WTC11 (cell line): ENCODE measurements around the gene N4BP2L1. TPM values are rescaled to one million over a fixed set of nuclear protein-coding genes. Genes with fewer than 3 reads are reported as not detected.

Experiments
- ATAC-seq: fragments of 200-7000 bp; cut with Tn5 transposase; 2 replicates; pipeline ENCODE4 v1.10.0; 2021; ENCODE audit warnings: mild to moderate bottlenecking, moderate library complexity
- CTCF ChIA-PET: fragments of 300-600 bp; sonication (Branson Sonifier 250); formaldehyde crosslinking; loops from one replicate; lab custom pipeline; 2021; ENCODE audit warnings: antibody characterized with exemption; lab: Charles Lee
- POLR2A ChIA-PET: fragments of 350-600 bp; sonication (Branson Sonifier 250); formaldehyde crosslinking; loops from one replicate; lab custom pipeline; 2021; ENCODE audit warnings: antibody characterized with exemption; lab: Charles Lee
- DNase-seq: peaks from one replicate; pipeline ENCODE4 v3.0.0; 2021; ENCODE audit warnings: low spot score
- H3K27ac Mint-ChIP-seq: 2 replicates; pipeline ENCODE4 v1.8.0; 2021; ENCODE audit warnings: mixed read lengths
- H3K27me3 Mint-ChIP-seq: 2 replicates; pipeline ENCODE4 v1.8.0; 2021; ENCODE audit warnings: low read depth, mild to moderate bottlenecking, moderate library complexity, mixed read lengths
- H3K36me3 Mint-ChIP-seq: 2 replicates; pipeline ENCODE4 v1.8.0; 2021; ENCODE audit warnings: mixed read lengths
- H3K4me1 Mint-ChIP-seq: 2 replicates; pipeline ENCODE4 v1.8.0; 2022; ENCODE audit warnings: mixed read lengths
- H3K4me3 Mint-ChIP-seq: 2 replicates; pipeline ENCODE4 v1.8.0; 2021; ENCODE audit warnings: mild to moderate bottlenecking, moderate library complexity, mixed read lengths
- H3K9me3 Mint-ChIP-seq: 2 replicates; pipeline ENCODE4 v1.8.0; 2021; ENCODE audit warnings: mixed read lengths
- AFF4 ChIP-seq: sonication (generic); formaldehyde crosslinking; IDR thresholded peaks from 2 replicates; pipeline ENCODE4 v1.8.1; 2023; ENCODE audit warnings: mild to moderate bottlenecking, missing genetic modification reagents, borderline replicate concordance
- ATF2 ChIP-seq: sonication (generic); formaldehyde crosslinking; IDR thresholded peaks from 2 replicates; pipeline ENCODE4 v1.8.1; 2022; ENCODE audit warnings: low read depth, missing genetic modification reagents, borderline replicate concordance
- ATF3 ChIP-seq: sonication (generic); formaldehyde crosslinking; conservative IDR thresholded peaks from 2 replicates; pipeline ENCODE4 v1.8.1; 2022; ENCODE audit warnings: mild to moderate bottlenecking, missing genetic modification reagents
- ESRRA ChIP-seq: sonication (generic); formaldehyde crosslinking; IDR thresholded peaks from 2 replicates; pipeline ENCODE4 v1.8.1; 2022; ENCODE audit warnings: mild to moderate bottlenecking, missing genetic modification reagents, borderline replicate concordance
- FOXP4 ChIP-seq: sonication (generic); formaldehyde crosslinking; IDR thresholded peaks from 2 replicates; pipeline ENCODE4 v1.8.0; 2022; ENCODE audit warnings: mild to moderate bottlenecking, missing genetic modification reagents
- GTF2I ChIP-seq: fragments of 250-450 bp; sonication (Bioruptor Pico); conservative IDR thresholded peaks from 2 replicates; pipeline ENCODE4 v1.4.0; 2021; ENCODE audit warnings: mild to moderate bottlenecking
- KAT7 ChIP-seq: sonication (generic); formaldehyde crosslinking; IDR thresholded peaks from 2 replicates; pipeline ENCODE4 v1.8.1; 2023; ENCODE audit warnings: missing genetic modification reagents, mild to moderate bottlenecking, borderline replicate concordance
- NFATC4 ChIP-seq: fragments of 250-450 bp; sonication (Bioruptor Pico); IDR thresholded peaks from 2 replicates; pipeline ENCODE4 v1.9.0; 2021; ENCODE audit warnings: mild to moderate bottlenecking
- NFE2L1 ChIP-seq: sonication (generic); formaldehyde crosslinking; IDR thresholded peaks from 2 replicates; pipeline ENCODE4 v1.8.1; 2023; ENCODE audit warnings: missing genetic modification reagents
- NFYB ChIP-seq: sonication (generic); formaldehyde crosslinking; conservative IDR thresholded peaks from 2 replicates; pipeline ENCODE4 v1.8.0; 2022; ENCODE audit warnings: low read depth, missing genetic modification reagents
- TEAD1 ChIP-seq: sonication (generic); formaldehyde crosslinking; IDR thresholded peaks from 2 replicates; pipeline ENCODE4 v1.8.0; 2022; ENCODE audit warnings: mild to moderate bottlenecking, missing genetic modification reagents
- TEAD4 ChIP-seq: sonication (generic); formaldehyde crosslinking; IDR thresholded peaks from 2 replicates; pipeline ENCODE4 v1.8.0; 2022; ENCODE audit warnings: mild to moderate bottlenecking, missing genetic modification reagents
- ZNF263 ChIP-seq: sonication (generic); formaldehyde crosslinking; IDR thresholded peaks from 2 replicates; pipeline ENCODE4 v1.8.1; 2022; ENCODE audit warnings: low read depth, mild to moderate bottlenecking, moderate library complexity, missing genetic modification reagents
- ZNF281 ChIP-seq: sonication (generic); formaldehyde crosslinking; IDR thresholded peaks from 2 replicates; pipeline ENCODE4 v1.8.0; 2023; ENCODE audit warnings: mild to moderate bottlenecking, missing genetic modification reagents
- ZNF671 ChIP-seq: fragments of 250-450 bp; sonication (Bioruptor Pico); IDR thresholded peaks from 2 replicates; pipeline ENCODE4 v1.8.0; 2021; ENCODE audit warnings: mild to moderate bottlenecking
- total RNA-seq: library from RNA; stranded (reverse); gene quantifications from 3 replicates; pipeline ENCODE4 v1.2.3, GENCODE V29; 2021

N4BP2L1 gene
- total RNA-seq, 1 experiment from 2014 or later: 3.8 TPM

GRCh38 chr13:32471187-32471922 is 43.4 kb upstream of the N4BP2L1 start (continued):
- TF ChIP-seq FOXP4 (CRISPR knock-in tag): no peak
- TF ChIP-seq, all 79 proteins: peak for 0

GRCh38 chr13:32468502-32469142 is 40.7 kb upstream of the N4BP2L1 start:
- CTCF ChIA-PET: interaction anchor here (0.7 kb wide), 2 partner anchors 12 to 20 kb away, joined by 3 read pairs; no protein-coding TSS in a partner anchor
- DNase-seq: no peak
- no peaks in the 10 kb centered on the region for H3K36me3 Mint-ChIP-seq
- no peak overlapping the region for H3K27ac Mint-ChIP-seq
- POLR2A ChIA-PET: no interaction called here
- TF ChIP-seq ATF3 (CRISPR knock-in tag) (no peak), ZNF281 (no peak), ZNF671 (no peak), KAT7 (CRISPR knock-in tag) (no peak), ZNF263 (CRISPR knock-in tag) (no peak), ESRRA (CRISPR knock-in tag) (no peak), TEAD4 (no peak), GTF2I (CRISPR knock-in tag) (no peak), TEAD1 (CRISPR knock-in tag) (no peak), AFF4 (CRISPR knock-in tag) (no peak), ATF2 (no peak), NFE2L1 (no peak), NFATC4 (CRISPR knock-in tag) (no peak), NFYB (CRISPR knock-in tag) (no peak)
- no peak overlapping the region for H3K4me3 Mint-ChIP-seq
- no peaks in the 10 kb centered on the region for H3K4me1 Mint-ChIP-seq
- H3K9me3 Mint-ChIP-seq: no peaks in the 10 kb centered on the region
- no peak for ATAC-seq
- H3K27me3 Mint-ChIP-seq: no peaks in the 10 kb centered on the region
